Measurements from ENCODE around the gene DLEU7. TPM values are rescaled to one million over a fixed set of nuclear protein-coding genes. Genes with fewer than 3 reads are reported as not detected.

DLEU7 gene
- total RNA-seq, 2 experiments from 2014 or later: not detected

- Mint-ChIP-seq H3K9me3 (no peaks in the 10 kb centered on the region), H3K27ac (no peak overlapping the region), H3K36me3 (ENCODE audit: low read depth) (no peaks in the 10 kb centered on the region), H3K27me3 (peaks cover 1% of the 10 kb centered on the region), H3K4me3 (no peak overlapping the region), H3K4me1 (ENCODE audit: low read depth) (no peaks in the 10 kb centered on the region)
- ATAC-seq (no peak), DNase-seq (no peak)
- intact Hi-C loops (cut with micrococcal nuclease): no loop called here
- ChIA-PET POLR2A (no interaction called here), CTCF (interaction anchor here (0.9 to 1.8 kb wide), 3 partner anchors 17 to 128 kb away, joined by 3 to 5 read pairs (median 3); no protein-coding TSS in a partner anchor)
- no peak for TF ChIP-seq CTCF (IDR thresholded peaks at IDR 0.05)
Observed at GRCh38 chr13:50783717-50784290, 59.7 kb downstream of the DLEU7 start.

DNA sequence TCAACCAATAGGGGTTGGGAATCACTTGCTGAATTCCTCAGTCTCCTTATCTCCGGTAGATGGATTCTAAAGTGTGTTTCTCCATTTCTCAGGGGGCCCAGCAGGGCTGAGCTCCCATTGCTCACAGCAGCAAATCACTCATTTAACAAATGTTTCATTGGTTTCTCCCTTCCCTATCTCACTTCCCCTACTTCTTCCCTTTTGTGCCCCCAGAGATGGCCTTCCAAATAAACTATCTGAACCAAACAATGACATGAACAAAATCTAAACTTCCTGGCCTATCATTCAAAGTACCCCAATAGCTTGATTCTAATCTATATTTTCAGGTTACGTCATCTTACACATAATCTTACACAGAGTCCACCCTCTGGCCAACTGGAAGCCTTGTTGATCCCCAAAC lies 60.4 kb downstream of the DLEU7 start:
- ATAC-seq (no peak), DNase-seq (no peak)
- intact Hi-C loops (cut with micrococcal nuclease): no loop called here
- Mint-ChIP-seq H3K4me3 (no peak overlapping the region), H3K27ac (no peak overlapping the region), H3K9me3 (no peaks in the 10 kb centered on the region), H3K4me1 (ENCODE audit: low read depth) (no peaks in the 10 kb centered on the region), H3K27me3 (peaks cover 2% of the 10 kb centered on the region), H3K36me3 (ENCODE audit: low read depth) (no peaks in the 10 kb centered on the region)
- ChIA-PET POLR2A (interaction anchor here (0.7 kb wide), 1 partner anchor 706 kb away, joined by 4 read pairs; no protein-coding TSS in a partner anchor), CTCF (interaction anchor here (0.9 to 1.1 kb wide), 3 partner anchors 13 to 129 kb away, joined by 3 read pairs; no protein-coding TSS in a partner anchor)
- no peak for TF ChIP-seq CTCF (IDR thresholded peaks at IDR 0.05)

DNA sequence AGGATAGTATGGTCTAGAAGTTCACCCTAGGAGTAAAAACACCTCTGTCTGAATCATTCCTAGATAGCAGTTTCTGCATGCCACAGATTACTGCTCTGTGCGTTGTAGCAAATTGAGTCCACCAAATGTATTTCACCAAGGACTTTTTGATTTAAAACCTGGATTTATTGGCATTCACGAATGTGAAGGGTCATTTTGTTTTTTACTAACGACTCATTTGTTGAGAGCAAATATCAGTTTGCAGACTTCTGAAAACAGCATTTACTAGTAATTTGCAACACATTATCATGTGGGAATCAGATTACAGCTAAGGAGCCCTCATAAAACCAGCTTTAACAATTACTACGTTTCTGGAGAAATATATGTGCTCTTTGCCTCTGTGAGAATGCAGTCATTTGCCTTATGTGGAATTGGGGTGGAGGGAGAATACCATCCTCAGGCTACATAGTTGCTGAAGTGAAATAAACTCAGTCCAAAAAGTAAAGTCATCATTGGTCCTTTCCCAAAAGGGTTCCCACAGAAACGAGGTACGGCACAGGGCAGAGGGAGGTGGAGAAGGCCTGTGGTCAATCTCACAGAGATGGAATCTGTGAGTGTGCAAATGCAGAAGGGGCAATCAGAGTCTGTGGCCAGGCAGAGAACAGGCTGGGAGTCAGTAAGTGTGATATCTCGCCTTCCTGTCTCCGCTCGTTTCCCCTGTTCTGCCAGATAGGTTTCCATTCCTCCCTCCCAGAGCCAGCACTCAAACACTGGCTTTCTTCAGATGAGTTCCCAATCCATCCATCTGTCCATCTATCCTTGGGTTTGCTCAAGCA lies 63.1 kb downstream of the DLEU7 start:
- H3K4me1 Mint-ChIP-seq (ENCODE audit: low read depth): no peaks in the 10 kb centered on the region
- peaks cover 8% of the 10 kb centered on the region for H3K9me3 Mint-ChIP-seq
- ChIA-PET POLR2A (no interaction called here), CTCF (no interaction called here)
- no peaks in the 10 kb centered on the region for H3K36me3 Mint-ChIP-seq (ENCODE audit: low read depth)
- DNase-seq: no peak
- no peak overlapping the region for H3K4me3 Mint-ChIP-seq
- intact Hi-C loops (cut with micrococcal nuclease): no loop called here
- TF ChIP-seq CTCF (IDR thresholded peaks at IDR 0.05): no peak
- peaks cover 3% of the 10 kb centered on the region for H3K27me3 Mint-ChIP-seq
- no peak overlapping the region for H3K27ac Mint-ChIP-seq
- ATAC-seq: no peak

DNA sequence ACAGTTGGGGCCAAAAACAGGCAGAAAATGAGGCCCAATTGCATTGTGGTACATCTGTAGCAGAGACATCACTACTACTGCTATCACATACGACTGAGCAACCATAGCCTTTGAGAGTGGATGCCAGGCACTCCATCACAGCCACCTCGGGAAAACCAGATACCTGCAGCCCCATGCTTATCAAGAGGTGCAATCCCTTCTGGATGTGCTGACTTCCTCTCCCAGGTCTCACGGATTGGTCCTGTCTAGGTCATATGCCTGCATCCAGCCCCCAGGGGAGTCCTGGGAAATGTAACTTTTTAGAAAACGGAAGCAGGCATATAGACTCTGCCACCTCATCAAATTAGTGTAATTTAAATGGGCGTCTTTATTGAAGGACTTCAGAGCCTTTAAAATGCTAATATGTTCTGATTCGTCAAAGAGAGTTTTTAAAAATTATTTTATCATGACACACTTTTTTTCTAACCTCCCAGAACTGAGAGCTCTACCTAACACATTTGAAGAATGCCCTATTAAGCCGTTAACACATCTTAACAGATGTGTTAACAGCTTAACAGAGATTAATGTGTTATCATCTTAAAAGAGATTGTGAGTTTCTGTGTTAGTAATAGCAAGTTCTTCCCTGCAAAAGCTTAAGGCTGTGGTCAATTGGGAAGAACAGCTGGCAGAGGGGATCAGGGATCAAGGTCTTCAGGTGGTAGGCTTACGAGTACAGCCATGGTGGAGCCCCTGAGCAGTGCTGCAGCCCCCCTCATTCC lies 63.9 kb downstream of the DLEU7 start:
- H3K4me1 Mint-ChIP-seq (ENCODE audit: low read depth): no peaks in the 10 kb centered on the region
- POLR2A ChIA-PET: no interaction called here
- H3K9me3 Mint-ChIP-seq: peaks cover 8% of the 10 kb centered on the region
- peaks cover 3% of the 10 kb centered on the region for H3K27me3 Mint-ChIP-seq
- intact Hi-C loops (cut with micrococcal nuclease): no loop called here
- no peak for ATAC-seq
- CTCF ChIA-PET: interaction anchor here (1.1 kb wide), 1 partner anchor 261 kb away, joined by 3 read pairs; no protein-coding TSS in a partner anchor
- no peak for TF ChIP-seq CTCF (IDR thresholded peaks at IDR 0.05)
- no peak overlapping the region for H3K27ac Mint-ChIP-seq
- no peaks in the 10 kb centered on the region for H3K36me3 Mint-ChIP-seq (ENCODE audit: low read depth)
- no peak for DNase-seq
- H3K4me3 Mint-ChIP-seq: no peak overlapping the region

Other genes with a start within 250 kb of the DLEU7 start
- 10 to 100 TPM; 63.5 to 69.4 TPM for gene RNASEH2B, start 66.1 kb upstream of the DLEU7 start, total RNA-seq

All from activated CD8-positive, alpha-beta T cell treated with anti-CD3 and anti-CD28 coated beads for 36 hours (primary cell).